OCI-LY7 (cell line): Measurements from ENCODE around the gene PLEKHM1.

Experiments
- EZH2phosphoT487 ChIP-seq: fragments of 200-600 bp; sonication (generic); IDR thresholded peaks from 2 replicates; pipeline ENCODE4 v1.6.1; 2018; ENCODE audit warnings: low read depth, borderline replicate concordance, mild to moderate bottlenecking, mixed run types, antibody characterized with exemption, low read length, moderate library complexity, mixed read lengths
- TF ChIP-seq, protein P1 (sequence below): fragments of 200-600 bp; sonication (generic); conservative IDR thresholded peaks from 2 replicates; pipeline ENCODE4 v1.5.1; 2014; ENCODE audit warnings: mild to moderate bottlenecking, antibody characterized with exemption, low read length, moderate library complexity, mixed read lengths

DNA sequence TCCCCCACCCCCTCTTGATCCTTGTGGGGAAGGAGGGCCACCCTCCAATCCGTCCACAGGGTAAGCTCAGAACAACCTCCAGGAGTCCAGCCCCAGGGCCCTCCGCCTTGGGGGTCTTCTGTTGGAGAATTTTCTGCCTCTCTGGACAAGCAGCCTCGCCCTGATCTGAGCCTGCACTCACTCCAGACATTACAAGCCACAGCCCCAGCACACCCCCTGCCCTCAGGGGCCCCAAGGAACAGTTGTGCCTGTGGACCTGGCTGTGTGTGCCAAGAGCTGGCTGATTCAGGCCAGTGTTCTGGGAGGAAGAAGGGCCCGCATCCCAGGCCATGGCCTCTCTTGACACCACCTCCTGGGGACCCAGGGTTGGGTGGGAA, 57.4 kb downstream of the PLEKHM1 start:
- TF ChIP-seq, protein P1, sequence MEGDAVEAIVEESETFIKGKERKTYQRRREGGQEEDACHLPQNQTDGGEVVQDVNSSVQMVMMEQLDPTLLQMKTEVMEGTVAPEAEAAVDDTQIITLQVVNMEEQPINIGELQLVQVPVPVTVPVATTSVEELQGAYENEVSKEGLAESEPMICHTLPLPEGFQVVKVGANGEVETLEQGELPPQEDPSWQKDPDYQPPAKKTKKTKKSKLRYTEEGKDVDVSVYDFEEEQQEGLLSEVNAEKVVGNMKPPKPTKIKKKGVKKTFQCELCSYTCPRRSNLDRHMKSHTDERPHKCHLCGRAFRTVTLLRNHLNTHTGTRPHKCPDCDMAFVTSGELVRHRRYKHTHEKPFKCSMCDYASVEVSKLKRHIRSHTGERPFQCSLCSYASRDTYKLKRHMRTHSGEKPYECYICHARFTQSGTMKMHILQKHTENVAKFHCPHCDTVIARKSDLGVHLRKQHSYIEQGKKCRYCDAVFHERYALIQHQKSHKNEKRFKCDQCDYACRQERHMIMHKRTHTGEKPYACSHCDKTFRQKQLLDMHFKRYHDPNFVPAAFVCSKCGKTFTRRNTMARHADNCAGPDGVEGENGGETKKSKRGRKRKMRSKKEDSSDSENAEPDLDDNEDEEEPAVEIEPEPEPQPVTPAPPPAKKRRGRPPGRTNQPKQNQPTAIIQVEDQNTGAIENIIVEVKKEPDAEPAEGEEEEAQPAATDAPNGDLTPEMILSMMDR = no peak
- no peak for TF ChIP-seq EZH2phosphoT487
